Activated CD8-positive, alpha-beta T cell treated with anti-CD3 and anti-CD28 coated beads for 36 hours (primary cell): Measurements from ENCODE around the gene PDZD7. TPM values are rescaled to one million over a fixed set of nuclear protein-coding genes. Genes with fewer than 3 reads are reported as not detected.

ENCODE experiments used
- ATAC-seq: fragments of 200-7000 bp; cut with Tn5 transposase; one replicate; pipeline ENCODE4 v1.10.0; 2021; ENCODE audit warnings: mild to moderate bottlenecking, moderate library complexity
- CTCF ChIA-PET: fragments of 350-600 bp; sonication (Branson Sonifier 250); formaldehyde crosslinking; loops from one replicate; lab custom pipeline; 2021; ENCODE audit warnings: antibody characterized with exemption; lab: Charles Lee
- POLR2A ChIA-PET: fragments of 350-600 bp; sonication (Branson Sonifier 250); formaldehyde crosslinking; loops from one replicate; lab custom pipeline; 2021; ENCODE audit warnings: antibody characterized with exemption; lab: Charles Lee
- DNase-seq: peaks from one replicate; pipeline ENCODE4 v3.0.0-alpha.2; 2020
- H3K27ac Mint-ChIP-seq: one replicate; pipeline ENCODE4 v1.8.0; 2021; ENCODE audit warnings: mild to moderate bottlenecking, mixed read lengths
- H3K27me3 Mint-ChIP-seq: one replicate; pipeline ENCODE4 v1.8.0; 2021; ENCODE audit warnings: mixed read lengths
- H3K36me3 Mint-ChIP-seq: one replicate; pipeline ENCODE4 v1.8.0; 2021; ENCODE audit warnings: low read depth, mixed read lengths
- H3K4me1 Mint-ChIP-seq: one replicate; pipeline ENCODE4 v1.8.0; 2021; ENCODE audit warnings: low read depth, mixed read lengths
- H3K4me3 Mint-ChIP-seq: one replicate; pipeline ENCODE4 v1.8.0; 2021; ENCODE audit warnings: mild to moderate bottlenecking, moderate library complexity, mixed read lengths
- H3K9me3 Mint-ChIP-seq: one replicate; pipeline ENCODE4 v1.8.0; 2021; ENCODE audit warnings: mixed read lengths
- CTCF ChIP-seq: fragments of 200-600 bp; IDR thresholded peaks from one replicate; pipeline ENCODE4 v1.8.0; 2022; ENCODE audit warnings: antibody characterized with exemption, mild to moderate bottlenecking
- intact Hi-C: fragments of 100-400 bp; cut with micrococcal nuclease; formaldehyde crosslinking; loops from one replicate; pipeline ENCODE4 v1.10.0; 2022
- total RNA-seq, 2 experiments: library from RNA; stranded (reverse); gene quantifications; one replicate each; pipeline ENCODE4 v1.2.3, GENCODE V29; 2021

Gene PDZD7
- total RNA-seq, 2 experiments from 2014 or later = 0.25 to 0.65 TPM

GRCh38 chr10:101005869-101006567 is 24.9 kb downstream of the PDZD7 start:
- POLR2A ChIA-PET = interaction anchor here (1.1 kb wide), 1 partner anchor 18 kb away, joined by 3 read pairs; no protein-coding TSS in a partner anchor
- no peak for ATAC-seq
- DNase-seq = no peak

GRCh38 chr10:101005361-101005760 is 25.6 kb downstream of the PDZD7 start:
- no peak for TF ChIP-seq CTCF
- Mint-ChIP-seq H3K27me3 (no peaks in the 10 kb centered on the region), H3K9me3 (no peaks in the 10 kb centered on the region), H3K36me3 (no peaks in the 10 kb centered on the region), H3K27ac (no peak overlapping the region), H3K4me3 (no peak overlapping the region), H3K4me1 (peaks cover 3% of the 10 kb centered on the region)
- ATAC-seq (no peak), DNase-seq (no peak)
- ChIA-PET POLR2A (no interaction called here), CTCF (interaction anchor here (1.9 to 12.8 kb wide), 2 partner anchors 12 to 45 kb away, joined by 10 to 178 read pairs; no protein-coding TSS in a partner anchor)
- intact Hi-C loops = no loop called here

More at GRCh38 chr10:101005869-101006567, 24.9 kb downstream of the PDZD7 start:
- no peaks in the 10 kb centered on the region for H3K36me3 Mint-ChIP-seq
- H3K27me3 Mint-ChIP-seq = no peaks in the 10 kb centered on the region
- no peak for TF ChIP-seq CTCF
- H3K4me1 Mint-ChIP-seq = peaks cover 1% of the 10 kb centered on the region
- CTCF ChIA-PET = interaction anchor here (1.8 to 12.8 kb wide), 4 partner anchors 8 to 45 kb away, joined by 6 to 178 read pairs (median 8); no protein-coding TSS in a partner anchor
- no peak overlapping the region for H3K4me3 Mint-ChIP-seq
- H3K9me3 Mint-ChIP-seq = no peaks in the 10 kb centered on the region
- intact Hi-C loops = no loop called here
- H3K27ac Mint-ChIP-seq = no peak overlapping the region

- H3K4me1 Mint-ChIP-seq = peaks cover 5% of the 10 kb centered on the region
- POLR2A ChIA-PET = interaction anchor here (1.1 kb wide), 1 partner anchor 10 kb away, joined by 3 read pairs; no protein-coding TSS in a partner anchor
- TF ChIP-seq CTCF = no peak
- H3K27me3 Mint-ChIP-seq = no peaks in the 10 kb centered on the region
- H3K27ac Mint-ChIP-seq = no peak overlapping the region
- H3K36me3 Mint-ChIP-seq = no peaks in the 10 kb centered on the region
- ATAC-seq (no peak), DNase-seq (no peak)
- H3K9me3 Mint-ChIP-seq = no peaks in the 10 kb centered on the region
- intact Hi-C loops = no loop called here
- CTCF ChIA-PET = interaction anchor here (12.8 kb wide), 1 partner anchor 13 kb away, joined by 178 read pairs; no protein-coding TSS in a partner anchor
- H3K4me3 Mint-ChIP-seq = no peak overlapping the region
Observed at GRCh38 chr10:101003639-101004206, 27.2 kb downstream of the PDZD7 start.

- ChIA-PET CTCF (interaction anchor here (1.2 to 12.8 kb wide), 2 partner anchors 9 to 14 kb away, joined by 4 to 178 read pairs; no protein-coding TSS in a partner anchor), POLR2A (no interaction called here)
- DNase-seq (no peak), ATAC-seq (no peak)
- no peaks in the 10 kb centered on the region for H3K27me3 Mint-ChIP-seq
- H3K4me1 Mint-ChIP-seq = peaks cover 10% of the 10 kb centered on the region
- H3K36me3 Mint-ChIP-seq = no peaks in the 10 kb centered on the region
- H3K9me3 Mint-ChIP-seq = no peaks in the 10 kb centered on the region
- no peak overlapping the region for H3K4me3 Mint-ChIP-seq
- intact Hi-C loops = no loop called here
- H3K27ac Mint-ChIP-seq = no peak overlapping the region
- TF ChIP-seq CTCF = no peak
Observed at GRCh38 chr10:101002456-101002855, 28.5 kb downstream of the PDZD7 start.

GRCh38 chr10:101001659-101002035 is 29.3 kb downstream of the PDZD7 start:
- POLR2A ChIA-PET = no interaction called here
- ATAC-seq = no peak
- no peak overlapping the region for H3K27ac Mint-ChIP-seq

More at GRCh38 chr10:101001659-101002035, 29.3 kb downstream of the PDZD7 start:
- CTCF ChIA-PET = interaction anchor here (12.8 kb wide), 1 partner anchor 15 kb away, joined by 178 read pairs; no protein-coding TSS in a partner anchor
- no peak for DNase-seq
- Mint-ChIP-seq H3K9me3 (no peaks in the 10 kb centered on the region), H3K4me3 (no peak overlapping the region), H3K27me3 (no peaks in the 10 kb centered on the region), H3K4me1 (peaks cover 12% of the 10 kb centered on the region), H3K36me3 (no peaks in the 10 kb centered on the region)
- no peak for TF ChIP-seq CTCF
- intact Hi-C loops = no loop called here
